ENCODE data around the gene EARS2. TPM values are rescaled to one million over a fixed set of nuclear protein-coding genes. Genes with fewer than 3 reads are reported as not detected.
A peak's percentile ranks its signal among the peaks of the same experiment; 100 is the strongest.

Gene EARS2
- total and polyA plus RNA-seq, 10 of the 15 experiments (the other 5 are each of a cell fraction or from before 2014, with no cell fraction given), result 12.9 to 65.9 (median 33.5) TPM

GRCh38 chr16:23595951-23596720 is 39.0 kb upstream of the EARS2 start, which contains the start of gene NDUFAB1 (continued):
- TF ChIP-seq ZNF592 (IDR thresholded peaks at IDR 0.05), result peak; percentile 84; the same call in 1 of the 2 replicates
- TF ChIP-seq CREM (IDR thresholded peaks at IDR 0.05; ENCODE audit: low read depth), result peak; percentile 85
- TF ChIP-seq CUX1 (IDR thresholded peaks at IDR 0.05; ENCODE audit: insufficient replicate concordance, low read depth, low read length), result no peak
- TF ChIP-seq, protein P1, sequence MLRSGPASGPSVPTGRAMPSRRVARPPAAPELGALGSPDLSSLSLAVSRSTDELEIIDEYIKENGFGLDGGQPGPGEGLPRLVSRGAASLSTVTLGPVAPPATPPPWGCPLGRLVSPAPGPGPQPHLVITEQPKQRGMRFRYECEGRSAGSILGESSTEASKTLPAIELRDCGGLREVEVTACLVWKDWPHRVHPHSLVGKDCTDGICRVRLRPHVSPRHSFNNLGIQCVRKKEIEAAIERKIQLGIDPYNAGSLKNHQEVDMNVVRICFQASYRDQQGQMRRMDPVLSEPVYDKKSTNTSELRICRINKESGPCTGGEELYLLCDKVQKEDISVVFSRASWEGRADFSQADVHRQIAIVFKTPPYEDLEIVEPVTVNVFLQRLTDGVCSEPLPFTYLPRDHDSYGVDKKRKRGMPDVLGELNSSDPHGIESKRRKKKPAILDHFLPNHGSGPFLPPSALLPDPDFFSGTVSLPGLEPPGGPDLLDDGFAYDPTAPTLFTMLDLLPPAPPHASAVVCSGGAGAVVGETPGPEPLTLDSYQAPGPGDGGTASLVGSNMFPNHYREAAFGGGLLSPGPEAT (IDR thresholded peaks at IDR 0.05; ENCODE audit: low read depth), result peak; percentile 94
- TF ChIP-seq SIN3A (IDR thresholded peaks at IDR 0.05; ENCODE audit: low read depth, low read length), result peak; percentile 84; the same call in 1 of the 2 replicates

Data from GM12878 (cell line).